ENCODE measurements around the gene ITGA2. TPM values are rescaled to one million over a fixed set of nuclear protein-coding genes. Genes with fewer than 3 reads are reported as not detected.

ITGA2 gene
- total and polyA plus RNA-seq, 4 donors = 2.0 to 36.1 (median 19.2) TPM

- no peaks in the 10 kb centered on the region for H3K27me3 ChIP-seq (ENCODE audit: control insufficient read depth in 3 of 3, insufficient read depth in 3 of 3, low read length in 2 of 3)
- H3K36me3 ChIP-seq (ENCODE audit: control insufficient read depth in 4 of 4, insufficient read depth in 4 of 4, low read length in 4 of 4) = no peaks in the 10 kb centered on the region
- H3K27ac ChIP-seq (ENCODE audit: low read depth in 1 of 2, low read length in 1 of 2) = no peak overlapping the region
- 32 to 45% methylated on average over 2 of the region's 2 CpGs for WGBS, 2 donors
- H3K4me3 ChIP-seq = no peak overlapping the region
- peaks cover 3 to 17% (median 8%) of the 10 kb centered on the region in 5 donors for H3K4me1 ChIP-seq (ENCODE audit: control insufficient read depth in 5 of 5, insufficient read depth in 5 of 5, low read length in 5 of 5)
- TF ChIP-seq CTCF (IDR thresholded peaks at IDR 0.05; ENCODE audit: control extremely low read depth, extremely low read depth) = no peak
- ATAC-seq (ENCODE audit: insufficient read depth, low FRiP score) (no peak), DNase-seq (no peak)
- H3K9me3 ChIP-seq (ENCODE audit: control insufficient read depth in 4 of 4, insufficient read depth in 3 of 4, low read length in 3 of 4) = no peaks in the 10 kb centered on the region
- no peak overlapping the region for H3K9ac ChIP-seq (ENCODE audit: insufficient read depth in 1 of 2, low read length in 2 of 2)
Measured at GRCh38 chr5:53032188-53032587, 43.0 kb downstream of the ITGA2 start.

DNA sequence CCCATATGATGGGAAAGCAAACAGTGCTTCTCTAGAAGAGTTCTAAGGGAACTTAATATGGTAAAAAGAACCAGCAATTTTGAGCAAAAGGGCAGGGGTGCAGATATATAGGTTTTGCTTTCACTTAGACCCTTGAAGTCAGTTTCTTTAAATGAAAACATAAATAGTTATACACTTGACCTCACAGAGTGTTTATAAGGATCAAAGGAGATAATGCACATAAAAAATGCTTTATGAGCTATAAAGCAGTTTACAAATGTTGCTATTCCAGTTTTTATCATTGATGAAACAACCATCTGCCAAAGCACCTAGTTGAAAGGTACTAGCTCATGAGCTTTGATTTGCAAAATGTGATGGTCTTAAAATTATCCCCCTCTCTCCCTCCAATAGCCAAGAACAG lies 45.7 kb downstream of the ITGA2 start:
- no peak for ATAC-seq (ENCODE audit: insufficient read depth, low FRiP score)
- H3K36me3 ChIP-seq (ENCODE audit: control insufficient read depth in 4 of 4, insufficient read depth in 4 of 4, low read length in 4 of 4) = no peaks in the 10 kb centered on the region
- DNase-seq = no peak
- H3K27me3 ChIP-seq (ENCODE audit: control insufficient read depth in 3 of 3, insufficient read depth in 3 of 3, low read length in 2 of 3) = no peaks in the 10 kb centered on the region
- peaks cover 7 to 20% (median 13%) of the 10 kb centered on the region in 5 donors for H3K4me1 ChIP-seq (ENCODE audit: control insufficient read depth in 5 of 5, insufficient read depth in 5 of 5, low read length in 5 of 5)
- no peak overlapping the region for H3K4me3 ChIP-seq
- no peak overlapping the region for H3K27ac ChIP-seq (ENCODE audit: low read depth in 1 of 2, low read length in 1 of 2)
- no peak for TF ChIP-seq CTCF (IDR thresholded peaks at IDR 0.05; ENCODE audit: control extremely low read depth, extremely low read depth)
- H3K9ac ChIP-seq (ENCODE audit: insufficient read depth in 1 of 2, low read length in 2 of 2) = no peak overlapping the region
- no peaks in the 10 kb centered on the region for H3K9me3 ChIP-seq (ENCODE audit: control insufficient read depth in 4 of 4, insufficient read depth in 3 of 4, low read length in 3 of 4)

GRCh38 chr5:53035868-53036381 lies 46.8 kb downstream of the ITGA2 start:
- no peak overlapping the region for H3K27ac ChIP-seq (ENCODE audit: low read depth in 1 of 2, low read length in 1 of 2)
- ATAC-seq (ENCODE audit: insufficient read depth, low FRiP score) (no peak), DNase-seq (no peak)
- H3K9ac ChIP-seq (ENCODE audit: insufficient read depth in 1 of 2, low read length in 2 of 2) = no peak overlapping the region
- H3K4me3 ChIP-seq = no peak overlapping the region
- no peaks in the 10 kb centered on the region for H3K36me3 ChIP-seq (ENCODE audit: control insufficient read depth in 4 of 4, insufficient read depth in 4 of 4, low read length in 4 of 4)
- no peaks in the 10 kb centered on the region for H3K27me3 ChIP-seq (ENCODE audit: control insufficient read depth in 3 of 3, insufficient read depth in 3 of 3, low read length in 2 of 3)
- 67 to 72% methylated on average over 2 of the region's 2 CpGs for WGBS, 2 donors
- no peaks in the 10 kb centered on the region for H3K9me3 ChIP-seq (ENCODE audit: control insufficient read depth in 4 of 4, insufficient read depth in 3 of 4, low read length in 3 of 4)
- TF ChIP-seq CTCF (IDR thresholded peaks at IDR 0.05; ENCODE audit: control extremely low read depth, extremely low read depth) = no peak
- H3K4me1 ChIP-seq (ENCODE audit: control insufficient read depth in 5 of 5, insufficient read depth in 5 of 5, low read length in 5 of 5) = peaks cover 7 to 16% (median 9%) of the 10 kb centered on the region in 5 donors
